Fibroblast of villous mesenchyme (primary cell): ENCODE results near the gene FDX2. TPM values are rescaled to one million over a fixed set of nuclear protein-coding genes. Genes with fewer than 3 reads are reported as not detected.

Experiments used
- DNase-seq: peaks from one replicate; pipeline ENCODE4 v3.0.0-alpha.2; 2010; ENCODE audit warnings: low read depth
- H3K4me3 ChIP-seq: 2 replicates; pipeline ENCODE4 v1.5.1; 2011; ENCODE audit warnings: low read depth, mild to moderate bottlenecking, low read length
- total RNA-seq: library from RNA; depleted of rRNA; stranded (reverse); fragments of >200 nt; gene quantifications from 2 replicates; pipeline ENCODE4 v1.2.3, GENCODE V29; 2012
- TF ChIP-seq, protein P1 (sequence below): IDR thresholded peaks from 2 replicates; pipeline ENCODE4 v1.5.1; 2012; ENCODE audit warnings: low read depth, mild to moderate bottlenecking, low read length; ENCODE audit not compliant: insufficient read depth

Gene FDX2
- total RNA-seq: 24.2 and 30.3 TPM in 2 replicates

DNA sequence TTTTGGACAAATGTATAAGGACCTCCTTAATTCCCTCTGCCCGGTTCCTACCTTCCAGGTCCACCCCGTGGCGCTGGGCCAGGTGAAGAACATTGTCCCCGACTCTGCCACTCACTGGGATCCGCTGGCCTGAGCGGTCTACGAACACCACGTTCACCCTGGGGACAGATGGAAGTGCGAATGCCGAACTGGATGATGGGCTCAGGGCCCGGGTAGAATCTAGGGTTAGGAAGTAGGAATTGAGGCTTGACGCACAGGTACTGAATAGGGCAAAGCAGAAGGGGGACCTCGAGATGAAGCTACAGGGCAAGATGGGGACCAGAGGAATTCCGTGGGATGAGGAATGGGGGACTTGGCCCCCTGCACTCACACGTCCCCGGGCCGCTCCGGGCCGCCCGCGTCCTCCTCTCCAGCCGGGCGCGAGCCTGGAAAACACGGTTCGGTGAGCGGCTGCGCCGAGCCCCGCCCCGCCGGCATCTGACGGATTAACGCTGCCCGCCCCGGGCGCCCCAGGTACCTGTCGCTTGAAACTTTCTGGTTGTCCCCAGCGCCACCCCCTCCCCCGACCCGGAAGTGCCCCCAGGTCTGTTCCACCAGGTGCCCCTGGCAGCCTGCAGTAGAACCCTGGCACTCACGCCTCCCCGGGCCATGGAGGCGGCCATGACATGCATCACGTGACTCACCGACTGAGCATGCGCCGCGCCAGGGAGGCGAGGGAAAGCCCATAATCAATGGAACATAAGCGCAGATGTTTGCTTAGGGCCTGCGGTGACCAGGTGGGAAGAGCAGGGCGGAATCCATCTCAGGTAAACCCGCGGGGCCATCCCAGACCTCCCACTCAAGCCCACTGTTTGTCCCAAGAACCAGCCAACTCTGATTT lies at the start of gene FDX2:
FDX2 (minus strand) TSS at position 681 of the 880 bp plus-strand sequence; CDS start at position 662, 19 bp downstream.
- peak within 1 kb of the TSS; percentile 70 for H3K4me3 ChIP-seq
- TF ChIP-seq, protein P1, sequence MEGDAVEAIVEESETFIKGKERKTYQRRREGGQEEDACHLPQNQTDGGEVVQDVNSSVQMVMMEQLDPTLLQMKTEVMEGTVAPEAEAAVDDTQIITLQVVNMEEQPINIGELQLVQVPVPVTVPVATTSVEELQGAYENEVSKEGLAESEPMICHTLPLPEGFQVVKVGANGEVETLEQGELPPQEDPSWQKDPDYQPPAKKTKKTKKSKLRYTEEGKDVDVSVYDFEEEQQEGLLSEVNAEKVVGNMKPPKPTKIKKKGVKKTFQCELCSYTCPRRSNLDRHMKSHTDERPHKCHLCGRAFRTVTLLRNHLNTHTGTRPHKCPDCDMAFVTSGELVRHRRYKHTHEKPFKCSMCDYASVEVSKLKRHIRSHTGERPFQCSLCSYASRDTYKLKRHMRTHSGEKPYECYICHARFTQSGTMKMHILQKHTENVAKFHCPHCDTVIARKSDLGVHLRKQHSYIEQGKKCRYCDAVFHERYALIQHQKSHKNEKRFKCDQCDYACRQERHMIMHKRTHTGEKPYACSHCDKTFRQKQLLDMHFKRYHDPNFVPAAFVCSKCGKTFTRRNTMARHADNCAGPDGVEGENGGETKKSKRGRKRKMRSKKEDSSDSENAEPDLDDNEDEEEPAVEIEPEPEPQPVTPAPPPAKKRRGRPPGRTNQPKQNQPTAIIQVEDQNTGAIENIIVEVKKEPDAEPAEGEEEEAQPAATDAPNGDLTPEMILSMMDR: no peak
- peak; percentile 74 for DNase-seq

GRCh38 chr19:10365518-10365917 lies 49.7 kb upstream of the FDX2 start:
- H3K4me3 ChIP-seq: no peak overlapping the region
- DNase-seq: no peak
- TF ChIP-seq, protein P1: no peak

DNA sequence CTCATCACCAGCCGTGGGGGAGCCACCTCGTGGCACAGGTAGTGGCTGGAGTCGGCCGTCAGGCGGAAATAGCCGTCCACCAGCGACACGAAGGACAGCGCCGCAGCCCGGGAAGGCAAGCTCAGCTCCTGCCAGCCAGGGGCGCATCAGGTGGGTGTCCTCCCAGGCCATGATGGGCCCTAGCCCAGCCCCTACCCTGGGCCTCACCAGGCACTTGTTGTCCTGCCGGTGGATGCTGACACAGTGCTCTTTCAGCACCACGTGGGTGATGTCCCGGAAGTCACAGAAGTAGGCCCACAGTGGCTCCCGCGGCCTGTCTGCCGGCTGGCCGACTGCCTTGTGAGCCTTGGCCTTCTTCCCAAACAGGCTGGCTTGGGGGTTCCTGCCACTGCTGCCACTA lies 48.8 kb upstream of the FDX2 start:
- no peak for DNase-seq
- TF ChIP-seq, protein P1: no peak
- no peak overlapping the region for H3K4me3 ChIP-seq

DNA sequence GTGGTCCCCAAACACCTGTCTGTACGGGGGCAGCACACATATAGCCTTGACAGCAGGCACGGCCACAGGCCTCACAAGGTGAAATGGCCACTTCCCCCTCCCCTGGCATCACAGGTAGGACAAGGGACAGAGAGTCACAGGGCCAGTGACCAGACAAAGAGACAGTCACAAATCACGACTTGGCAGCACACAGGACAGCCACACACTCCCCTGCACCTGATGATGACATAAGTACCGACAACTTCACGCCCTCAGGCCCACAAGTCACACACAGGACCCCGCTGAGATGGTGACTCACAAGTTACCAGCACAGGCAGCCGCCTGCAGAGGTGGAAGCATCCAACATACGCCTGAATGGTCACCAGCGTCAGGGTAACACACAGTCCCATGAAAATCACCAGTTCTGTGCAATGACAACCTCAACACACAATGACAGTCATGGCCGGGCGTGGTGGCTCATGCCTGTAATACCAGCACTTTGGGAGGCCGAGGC lies 48.0 kb upstream of the FDX2 start:
- H3K4me3 ChIP-seq: no peak overlapping the region
- TF ChIP-seq, protein P1: no peak
- no peak for DNase-seq

DNA sequence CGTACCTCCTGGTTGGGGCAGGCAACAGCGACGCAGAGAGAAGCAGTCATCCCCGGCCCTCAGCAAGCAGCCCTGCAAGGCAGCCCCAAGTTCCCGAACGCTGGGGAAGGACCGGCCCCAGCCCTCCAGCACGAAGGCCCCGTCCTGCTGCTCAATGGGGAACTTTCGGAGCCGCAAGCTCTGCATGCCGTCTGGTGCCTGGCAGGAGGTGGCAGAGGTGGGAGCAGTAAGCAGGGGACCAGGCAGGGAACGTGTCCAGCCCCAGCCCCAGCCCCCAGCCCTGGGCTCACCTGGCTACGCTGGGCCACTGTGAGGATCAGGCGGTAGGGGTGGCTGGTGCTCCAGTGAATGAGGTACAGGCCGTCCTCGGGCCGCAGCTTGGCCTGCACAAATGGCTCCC lies 46.4 kb upstream of the FDX2 start:
- DNase-seq: no peak
- TF ChIP-seq, protein P1: no peak
- H3K4me3 ChIP-seq: no peak overlapping the region

DNA sequence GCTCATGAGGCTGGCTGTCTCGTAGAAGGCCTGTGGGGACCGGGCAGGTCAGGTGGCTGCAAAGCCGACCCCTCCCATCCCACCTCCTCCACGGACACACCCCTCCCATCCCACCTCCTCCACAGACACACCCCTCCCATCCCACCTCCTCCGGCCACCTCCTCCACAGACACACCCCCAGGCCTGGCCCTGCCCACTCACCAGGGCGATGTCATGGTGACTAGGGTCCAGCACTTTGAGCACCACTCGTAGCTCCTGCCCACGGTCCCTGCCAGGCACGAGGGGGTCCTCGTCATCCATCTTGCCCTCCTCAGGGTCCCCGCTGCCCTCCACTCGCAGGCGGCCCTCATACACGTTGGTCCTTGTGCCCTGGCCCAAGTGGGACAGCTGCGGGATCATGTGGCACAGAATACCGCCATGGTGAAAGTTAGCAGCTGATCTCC lies 45.8 kb upstream of the FDX2 start:
- TF ChIP-seq, protein P1: no peak

More for the DNA sequence above, 45.8 kb upstream of the FDX2 start:
- H3K4me3 ChIP-seq: no peak overlapping the region
- DNase-seq: no peak
